Esophagus muscularis mucosa (tissue), 4 donors: ENCODE data around the gene GNG4. TPM values are rescaled to one million over a fixed set of nuclear protein-coding genes. Genes with fewer than 3 reads are reported as not detected.

Source experiments
- DNase-seq: peaks from one replicate; pipeline ENCODE4 v3.0.0-alpha.2; 2017; ENCODE audit errors: extremely low spot score
- H3K27ac ChIP-seq, 4 donors: fragments of 200-600 bp; sonication (generic); replicated peaks in 1 of 4; 1 replicate in 3 of 4; 2 replicates in 1 of 4; pipeline ENCODE4 v1.5.1; 2016 to 2019; ENCODE audit warnings: mild to moderate bottlenecking in 1 of 4
- H3K27me3 ChIP-seq, 4 donors: fragments of 200-600 bp; sonication (generic); one replicate each; pipeline versions ENCODE4 v1.5.1 to v1.6.0; 2016 to 2019
- H3K36me3 ChIP-seq, 4 donors: fragments of 200-600 bp; sonication (generic); one replicate each; pipeline ENCODE4 v1.5.1; 2016 to 2019
- H3K4me1 ChIP-seq, 4 donors: fragments of 200-600 bp; sonication (generic); one replicate each; pipeline ENCODE4 v1.5.1; 2016 to 2019
- H3K4me3 ChIP-seq, 4 donors: fragments of 200-600 bp; sonication (generic); 1 replicate in 2 of 4; 2 replicates in 2 of 4; pipeline ENCODE4 v1.5.1; 2016 to 2019; ENCODE audit warnings: mild to moderate bottlenecking in 4 of 4, moderate library complexity in 1 of 4
- H3K9me3 ChIP-seq, 4 donors: fragments of 200-600 bp; sonication (generic); 1 replicate in 3 of 4; 2 replicates in 1 of 4; pipeline ENCODE4 v1.5.1; 2016 to 2019
- EP300 ChIP-seq: sonication (generic); formaldehyde crosslinking; IDR thresholded peaks from one replicate; pipeline ENCODE4 v1.6.1; 2017; ENCODE audit warnings: antibody characterized with exemption
- POLR2A ChIP-seq: fragments of 450-650 bp; IDR thresholded peaks from one replicate; pipeline ENCODE4 v1.6.1; 2017; ENCODE audit warnings: antibody characterized with exemption, moderate library complexity, mild to moderate bottlenecking, low read depth
- POLR2AphosphoS5 ChIP-seq, 2 donors: sonication (generic); formaldehyde crosslinking; IDR thresholded peaks; one replicate each; pipeline ENCODE4 v1.6.1; 2017; ENCODE audit warnings: antibody characterized with exemption in 2 of 2
- WGBS: methylation state at CpG from one replicate; pipeline ENCODE4 v1.1.5; 2018; 5-methylcytosine and 5-hydroxymethylcytosine counted together
- intact Hi-C: fragments of 100-400 bp; cut with DNase I; formaldehyde crosslinking; loops from one replicate; pipeline ENCODE4 v1.15.1; 2023
- total RNA-seq, 4 donors: library from RNA; depleted of rRNA; stranded (reverse); fragments of >200 nt; gene quantifications; one replicate each; pipeline versions ENCODE4 v1.1.0 to v1.2.1, GENCODE V29; 2016
- TF ChIP-seq, protein P1 (sequence below), 3 experiments: fragments of 200-600 bp in 2 of 3; fragments of 450-650 bp in 1 of 3; sonication (generic) in 2 of 3; IDR thresholded peaks; one replicate each; pipeline ENCODE4 v1.5.1; 2017 to 2019; ENCODE audit warnings: antibody characterized with exemption in 3 of 3, mild to moderate bottlenecking in 2 of 3, moderate library complexity in 1 of 3

Gene GNG4
- 1 to 10 TPM in 1 of 4 donors, under 1 TPM in 3; 0.42 to 1.5 (median 0.76) TPM for total RNA-seq

DNA sequence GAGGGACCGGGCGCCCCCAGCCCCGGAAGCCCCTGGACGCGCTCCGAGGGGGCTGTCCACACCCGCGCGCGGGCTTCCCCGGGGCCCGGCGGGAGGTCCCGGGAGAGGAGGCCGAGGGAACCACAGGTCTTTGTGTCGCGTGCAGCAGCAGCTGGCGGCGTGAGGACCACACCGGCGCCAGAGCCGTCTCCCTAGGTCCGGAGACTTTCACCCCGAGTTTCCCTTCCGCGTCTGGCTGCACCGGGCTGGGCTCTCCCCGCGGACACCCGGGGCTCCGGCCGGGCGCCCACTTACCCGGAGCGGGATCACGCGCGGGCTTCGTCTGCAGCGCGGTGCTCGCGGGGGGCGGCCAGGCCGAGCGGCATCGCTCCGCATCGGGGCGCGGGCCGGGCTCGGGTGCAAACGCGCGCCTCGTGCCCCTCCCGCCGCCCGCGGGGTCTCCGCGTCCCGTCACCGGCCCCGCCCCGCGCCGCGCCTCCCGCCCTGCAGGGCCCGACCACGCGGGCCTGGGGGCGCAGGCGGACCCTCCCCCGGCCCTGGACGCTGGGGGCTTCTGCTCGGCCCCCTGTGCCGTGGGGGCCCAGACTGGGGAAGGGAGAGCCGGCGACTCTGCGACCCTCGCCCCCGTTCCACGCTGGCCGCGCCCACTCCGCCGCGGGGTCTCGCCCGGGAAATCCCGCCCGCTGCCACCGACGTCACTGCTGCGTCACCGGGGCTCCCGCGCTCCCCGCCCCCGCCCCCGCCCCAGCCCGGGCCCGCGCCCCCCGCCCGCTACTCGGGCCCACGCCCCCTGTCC is at the start of gene GNG4:
GNG4 (minus strand) TSS at position 417 of the 796 bp plus-strand sequence. CDS start 65,946 bp downstream, outside the sequence.
- DNase-seq, result peak; percentile 89
- Histone ChIP-seq H3K4me3 (peak within 1 kb of the TSS; percentile 56 to 68 (median 57)), H3K36me3 (no peaks in the 10 kb centered on the region), H3K27ac (no peak within 1 kb of the TSS), H3K9me3 (peaks cover 0 to 6% (median 0%) of the 10 kb centered on the region in 4 donors), H3K4me1 (peaks cover 23 to 33% (median 30%) of the 10 kb centered on the region in 4 donors), H3K27me3 (peaks cover 4 to 93% (median 34%) of the 10 kb centered on the region in 4 donors)
- 1% methylated on average over 28 of the region's 111 CpGs for WGBS
- intact Hi-C loops, result no loop called here
- TF ChIP-seq POLR2A (no peak), EP300 (no peak), POLR2AphosphoS5 (IDR thresholded peaks at IDR 0.05) (no peak)
- TF ChIP-seq, protein P1, sequence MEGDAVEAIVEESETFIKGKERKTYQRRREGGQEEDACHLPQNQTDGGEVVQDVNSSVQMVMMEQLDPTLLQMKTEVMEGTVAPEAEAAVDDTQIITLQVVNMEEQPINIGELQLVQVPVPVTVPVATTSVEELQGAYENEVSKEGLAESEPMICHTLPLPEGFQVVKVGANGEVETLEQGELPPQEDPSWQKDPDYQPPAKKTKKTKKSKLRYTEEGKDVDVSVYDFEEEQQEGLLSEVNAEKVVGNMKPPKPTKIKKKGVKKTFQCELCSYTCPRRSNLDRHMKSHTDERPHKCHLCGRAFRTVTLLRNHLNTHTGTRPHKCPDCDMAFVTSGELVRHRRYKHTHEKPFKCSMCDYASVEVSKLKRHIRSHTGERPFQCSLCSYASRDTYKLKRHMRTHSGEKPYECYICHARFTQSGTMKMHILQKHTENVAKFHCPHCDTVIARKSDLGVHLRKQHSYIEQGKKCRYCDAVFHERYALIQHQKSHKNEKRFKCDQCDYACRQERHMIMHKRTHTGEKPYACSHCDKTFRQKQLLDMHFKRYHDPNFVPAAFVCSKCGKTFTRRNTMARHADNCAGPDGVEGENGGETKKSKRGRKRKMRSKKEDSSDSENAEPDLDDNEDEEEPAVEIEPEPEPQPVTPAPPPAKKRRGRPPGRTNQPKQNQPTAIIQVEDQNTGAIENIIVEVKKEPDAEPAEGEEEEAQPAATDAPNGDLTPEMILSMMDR (IDR thresholded peaks at IDR 0.05), result no peak

DNA sequence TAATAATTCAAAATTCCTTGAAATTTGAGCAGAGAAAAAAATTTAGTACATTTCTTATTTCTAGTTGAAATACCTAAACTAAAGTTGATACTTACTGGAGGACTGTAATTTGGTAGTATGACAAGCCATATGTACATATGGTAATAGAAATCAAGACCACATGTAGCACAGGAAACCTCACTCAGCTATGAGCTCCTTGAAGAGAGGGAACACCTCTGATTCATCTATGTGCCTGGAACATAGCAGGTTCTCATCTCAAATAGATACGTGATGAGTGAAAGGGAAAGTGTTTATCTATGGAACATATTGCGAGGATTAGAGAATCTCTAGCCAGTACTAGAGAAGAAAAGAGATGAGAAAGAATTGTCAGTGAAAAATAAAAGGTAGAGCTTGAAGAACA is 47.9 kb upstream of the GNG4 start:
- intact Hi-C loops, result no loop called here
- 98% methylated on average over 2 of the region's 2 CpGs for WGBS
- no peaks in the 10 kb centered on the region for H3K27me3 ChIP-seq
- peaks cover 32 to 93% (median 69%) of the 10 kb centered on the region in 4 donors for H3K36me3 ChIP-seq
- TF ChIP-seq EP300 (no peak), POLR2AphosphoS5 (IDR thresholded peaks at IDR 0.05) (no peak), POLR2A (no peak)
- TF ChIP-seq, protein P1 (IDR thresholded peaks at IDR 0.05), result no peak
- DNase-seq, result no peak
- no peaks in the 10 kb centered on the region for H3K9me3 ChIP-seq
- H3K27ac ChIP-seq, result no peak overlapping the region
- H3K4me1 ChIP-seq, result no peaks in the 10 kb centered on the region
- H3K4me3 ChIP-seq, result no peak overlapping the region

DNA sequence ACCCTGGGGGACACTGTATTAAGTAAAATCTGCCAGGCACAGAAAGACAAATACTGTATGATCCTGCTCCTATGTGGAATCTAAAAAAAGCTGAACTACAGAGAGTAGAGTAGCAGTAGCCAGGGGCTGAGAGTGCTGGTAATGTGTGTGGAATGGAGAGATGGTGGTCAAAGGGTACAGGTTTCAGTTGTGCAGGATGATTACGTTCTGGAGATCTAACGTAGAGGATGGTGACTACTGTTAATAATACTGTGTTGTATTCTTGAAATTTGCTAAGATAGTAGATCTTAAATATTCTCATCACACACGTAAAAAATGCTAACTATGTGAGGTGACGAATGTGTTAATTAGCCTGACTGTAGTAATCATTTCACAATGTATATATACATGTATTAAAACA is 39.8 kb upstream of the GNG4 start:
- intact Hi-C loops, result no loop called here

DNA sequence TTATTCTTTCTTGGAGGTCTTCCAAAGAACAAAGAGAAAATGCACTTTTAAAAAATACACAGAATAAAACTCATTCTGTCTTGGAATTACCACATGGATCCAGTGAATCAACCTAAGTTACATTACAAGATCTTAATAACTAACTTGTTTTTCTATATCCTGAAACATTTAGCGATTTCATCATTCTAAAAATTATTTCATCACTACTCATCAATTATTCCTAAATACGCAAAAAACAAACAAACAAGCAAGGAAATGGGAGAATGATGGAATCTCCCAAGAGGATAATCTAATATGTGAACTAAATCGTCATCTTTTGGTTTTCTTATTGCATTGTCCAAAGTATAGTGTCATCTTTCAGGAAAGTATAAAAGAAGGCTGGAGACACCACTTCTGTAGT is 38.5 kb upstream of the GNG4 start:
- intact Hi-C loops, result no loop called here
- Histone ChIP-seq H3K27me3 (no peaks in the 10 kb centered on the region), H3K9me3 (no peaks in the 10 kb centered on the region), H3K36me3 (peaks cover 41 to 85% (median 58%) of the 10 kb centered on the region in 4 donors), H3K27ac (no peak overlapping the region), H3K4me1 (no peaks in the 10 kb centered on the region), H3K4me3 (no peak overlapping the region)
- no peak for TF ChIP-seq POLR2A
- TF ChIP-seq, protein P1 (IDR thresholded peaks at IDR 0.05), result no peak
- 92% methylated on average over 3 of the region's 3 CpGs for WGBS
- DNase-seq, result no peak

More for the DNA sequence above, 39.8 kb upstream of the GNG4 start:
- Histone ChIP-seq H3K27ac (no peak overlapping the region), H3K27me3 (no peaks in the 10 kb centered on the region), H3K9me3 (no peaks in the 10 kb centered on the region), H3K36me3 (peaks cover 41 to 85% (median 56%) of the 10 kb centered on the region in 4 donors), H3K4me1 (no peaks in the 10 kb centered on the region), H3K4me3 (no peak overlapping the region)
- TF ChIP-seq POLR2AphosphoS5 (IDR thresholded peaks at IDR 0.05) (no peak), EP300 (no peak), POLR2A (no peak)
- TF ChIP-seq, protein P1 (IDR thresholded peaks at IDR 0.05), result no peak
- DNase-seq, result no peak
- WGBS, result 96% methylated on average over 4 of the region's 4 CpGs
